DND-41 (cell line): Measurements from ENCODE around the gene LTB4R.

Source experiments
- CTCF ChIP-seq: IDR thresholded peaks from 2 replicates; pipeline ENCODE4 v1.5.1; 2012; ENCODE audit warnings: borderline replicate concordance, low read length, moderate library complexity, mild to moderate bottlenecking; ENCODE audit not compliant: poor library complexity, severe bottlenecking; ENCODE audit errors: extremely low read depth
- EZH2 ChIP-seq: IDR thresholded peaks from 3 replicates; pipeline ENCODE4 v1.6.1; 2012; ENCODE audit warnings: borderline replicate concordance, low read depth, mild to moderate bottlenecking, moderate library complexity, low read length, inconsistent platforms; ENCODE audit not compliant: severe bottlenecking

DNA sequence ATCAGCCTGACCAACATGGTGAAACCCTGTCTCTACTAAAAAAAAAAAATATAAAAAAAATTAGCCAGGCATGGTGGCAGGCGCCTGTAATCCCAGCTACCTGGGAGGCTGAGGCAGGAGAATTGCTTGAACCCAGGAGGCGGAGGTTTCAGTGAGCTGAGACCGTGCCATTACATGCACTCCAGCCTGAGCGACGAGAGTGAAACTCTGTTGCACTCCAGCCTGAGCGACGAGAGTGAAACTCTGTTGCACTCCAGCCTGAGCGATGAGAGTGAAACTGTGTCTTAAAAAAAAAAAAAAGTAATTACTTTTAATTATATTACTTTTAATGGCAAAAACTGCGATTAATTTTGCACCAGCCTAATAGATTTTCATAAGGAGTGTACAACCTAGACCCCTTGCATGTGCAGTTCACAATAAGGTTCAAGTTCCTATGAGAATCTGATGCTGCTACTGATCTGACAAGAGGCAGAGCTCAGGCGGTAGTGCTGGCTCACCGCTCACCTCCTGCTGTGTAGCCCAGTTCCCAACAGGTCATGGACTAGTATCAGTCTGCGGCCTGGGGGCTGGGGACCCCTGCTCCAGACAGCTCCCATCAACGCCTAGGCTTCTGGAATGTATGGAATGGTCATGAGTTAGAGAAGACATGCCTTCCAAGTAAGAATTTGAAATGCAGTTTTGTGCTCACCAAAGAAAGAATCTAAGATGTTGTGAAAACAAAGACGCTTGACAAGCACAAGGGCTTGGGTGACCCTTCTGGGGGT, 10.1 kb downstream of the LTB4R start:
- TF ChIP-seq CTCF = no peak
- TF ChIP-seq EZH2 = no peak
